Sigmoid colon (tissue), 7 donors: Measurements from ENCODE around the gene ROPN1L. TPM values are rescaled to one million over a fixed set of nuclear protein-coding genes. Genes with fewer than 3 reads are reported as not detected.

Source experiments
- DNase-seq: peaks from one replicate; pipeline ENCODE4 v3.0.0-alpha.2; 2019
- H3K27ac ChIP-seq, 4 donors: fragments of 200-600 bp; sonication (generic); one replicate each; pipeline ENCODE4 v1.5.1; 2016 to 2019; ENCODE audit warnings: mild to moderate bottlenecking in 1 of 4
- H3K27me3 ChIP-seq, 3 donors: fragments of 200-600 bp; sonication (generic); one replicate each; pipeline ENCODE4 v1.5.1; 2019; ENCODE audit warnings: mild to moderate bottlenecking in 1 of 3
- H3K36me3 ChIP-seq, 4 donors: fragments of 200-600 bp; sonication (generic); one replicate each; pipeline ENCODE4 v1.5.1; 2016 to 2019
- H3K4me1 ChIP-seq, 4 donors: fragments of 200-600 bp; sonication (generic); one replicate each; pipeline ENCODE4 v1.5.1; 2017 to 2019
- H3K4me3 ChIP-seq, 4 donors: fragments of 200-600 bp; sonication (generic); one replicate each; pipeline ENCODE4 v1.5.1; 2017 to 2019; ENCODE audit warnings: mild to moderate bottlenecking in 2 of 4, moderate library complexity in 1 of 4
- H3K9me3 ChIP-seq, 4 donors: fragments of 200-600 bp in 3 of 4; sonication (generic) in 3 of 4; one replicate each; pipeline versions ENCODE4 v1.5.1 to v1.6.1; 2013 to 2019
- CTCF ChIP-seq, 4 experiments: fragments of 450-650 bp in 3 of 4; fragments of 200-600 bp in 1 of 4; IDR thresholded peaks; one replicate each; pipeline ENCODE4 v1.5.1; 2016 to 2019; ENCODE audit warnings: antibody characterized with exemption in 4 of 4, mild to moderate bottlenecking in 3 of 4, moderate library complexity in 2 of 4
- EP300 ChIP-seq, 4 donors: sonication (generic); formaldehyde crosslinking; IDR thresholded peaks; one replicate each; pipeline ENCODE4 v1.6.1; 2017; ENCODE audit warnings: antibody characterized with exemption in 4 of 4
- POLR2A ChIP-seq, 2 donors: fragments of 450-650 bp; IDR thresholded peaks; one replicate each; pipeline ENCODE4 v1.6.1; 2016; ENCODE audit warnings: antibody characterized with exemption in 2 of 2, mild to moderate bottlenecking in 2 of 2, moderate library complexity in 2 of 2
- POLR2AphosphoS5 ChIP-seq, 4 donors: sonication (generic); formaldehyde crosslinking; IDR thresholded peaks; one replicate each; pipeline ENCODE4 v1.6.1; 2017; ENCODE audit warnings: antibody characterized with exemption in 4 of 4
- WGBS, 2 donors: extraction: QIAGEN DNeasy Blood & Tissue Kit; methylation state at CpG; one replicate each; pipeline ENCODE4 v1.1.7; 2013; 5-methylcytosine and 5-hydroxymethylcytosine counted together
- intact Hi-C: fragments of 100-400 bp; cut with DNase I; formaldehyde crosslinking; loops from one replicate; pipeline ENCODE4 v1.15.1; 2023
- polyA plus RNA-seq, 3 donors: library from polyadenylated mRNA; stranded (reverse); fragments of 200-250 nt; gene quantifications; one replicate each; pipeline ENCODE4 v1.2.3, GENCODE V29; 2013
- total RNA-seq, 4 donors: library from RNA; depleted of rRNA; stranded (reverse); fragments of >200 nt; gene quantifications; one replicate each; pipeline ENCODE4 v1.1.0, GENCODE V29; 2016
- donor health status: healthy with polysubstance abuse.
- donor health status: Bipolar disorder and iron deficiency.
- donor health status: healthy.

Gene ROPN1L
- total and polyA plus RNA-seq, 7 donors = 0.35 to 2.4 (median 1.3) TPM; not detected in 3

- H3K27ac ChIP-seq = no peak overlapping the region
- no peaks in the 10 kb centered on the region for H3K36me3 ChIP-seq
- no peak for TF ChIP-seq EP300 (IDR thresholded peaks at IDR 0.05)
- no peak for TF ChIP-seq POLR2AphosphoS5 (IDR thresholded peaks at IDR 0.05)
- no peak for TF ChIP-seq POLR2A (IDR thresholded peaks at IDR 0.05)
- TF ChIP-seq CTCF (IDR thresholded peaks at IDR 0.05) = no peak
- no peak overlapping the region for H3K4me3 ChIP-seq
- WGBS, 2 donors = 74 to 80% methylated on average over 5 of the region's 5 CpGs
- no peaks in the 10 kb centered on the region for H3K9me3 ChIP-seq
- H3K27me3 ChIP-seq = peaks cover 0 to 7% (median 0%) of the 10 kb centered on the region in 3 donors
- H3K4me1 ChIP-seq = no peaks in the 10 kb centered on the region
- DNase-seq = no peak
- intact Hi-C loops = no loop called here
Observed at GRCh38 chr5:10497554-10497953, 55.9 kb downstream of the ROPN1L start.

GRCh38 chr5:10498350-10498749 is 56.7 kb downstream of the ROPN1L start:
- no peaks in the 10 kb centered on the region for H3K9me3 ChIP-seq
- H3K27ac ChIP-seq = no peak overlapping the region
- no peaks in the 10 kb centered on the region for H3K36me3 ChIP-seq
- peaks cover 0 to 8% (median 0%) of the 10 kb centered on the region in 3 donors for H3K27me3 ChIP-seq
- H3K4me1 ChIP-seq = no peaks in the 10 kb centered on the region
- 76 to 79% methylated on average over 6 of the region's 6 CpGs for WGBS, 2 donors
- TF ChIP-seq CTCF (IDR thresholded peaks at IDR 0.05) (no peak), EP300 (IDR thresholded peaks at IDR 0.05) (no peak), POLR2A (IDR thresholded peaks at IDR 0.05) (no peak), POLR2AphosphoS5 (IDR thresholded peaks at IDR 0.05) (no peak)
- intact Hi-C loops = no loop called here
- no peak for DNase-seq
- H3K4me3 ChIP-seq = no peak overlapping the region

- WGBS, 2 donors = 87 to 92% methylated on average over 9 of the region's 9 CpGs
- peaks cover 0 to 8% (median 0%) of the 10 kb centered on the region in 3 donors for H3K27me3 ChIP-seq
Observed at GRCh38 chr5:10499066-10499465, 57.4 kb downstream of the ROPN1L start.

GRCh38 chr5:10499776-10500175 is 58.1 kb downstream of the ROPN1L start:
- H3K9me3 ChIP-seq = no peaks in the 10 kb centered on the region
- peaks cover 0 to 8% (median 0%) of the 10 kb centered on the region in 3 donors for H3K27me3 ChIP-seq
- intact Hi-C loops = no loop called here
- TF ChIP-seq POLR2A (IDR thresholded peaks at IDR 0.05) = no peak
- no peak for TF ChIP-seq POLR2AphosphoS5 (IDR thresholded peaks at IDR 0.05)
- TF ChIP-seq CTCF (IDR thresholded peaks at IDR 0.05) = no peak
- TF ChIP-seq EP300 (IDR thresholded peaks at IDR 0.05) = no peak
- H3K27ac ChIP-seq = no peak overlapping the region
- H3K4me1 ChIP-seq = no peaks in the 10 kb centered on the region
- DNase-seq = no peak
- no peak overlapping the region for H3K4me3 ChIP-seq
- 71 to 88% methylated on average over 2 of the region's 2 CpGs for WGBS, 2 donors
- no peaks in the 10 kb centered on the region for H3K36me3 ChIP-seq

More at GRCh38 chr5:10499066-10499465, 57.4 kb downstream of the ROPN1L start:
- TF ChIP-seq EP300 (IDR thresholded peaks at IDR 0.05) (no peak), POLR2AphosphoS5 (IDR thresholded peaks at IDR 0.05) (no peak), POLR2A (IDR thresholded peaks at IDR 0.05) (no peak), CTCF (IDR thresholded peaks at IDR 0.05) (no peak)
- Histone ChIP-seq H3K27ac (no peak overlapping the region), H3K36me3 (no peaks in the 10 kb centered on the region), H3K4me1 (no peaks in the 10 kb centered on the region), H3K9me3 (no peaks in the 10 kb centered on the region), H3K4me3 (no peak overlapping the region)
- intact Hi-C loops = no loop called here
- no peak for DNase-seq

GRCh38 chr5:10500669-10501068 is 59.0 kb downstream of the ROPN1L start:
- 89 to 91% methylated on average over 3 of the region's 3 CpGs for WGBS, 2 donors
- H3K36me3 ChIP-seq = no peaks in the 10 kb centered on the region
- no peaks in the 10 kb centered on the region for H3K4me1 ChIP-seq
- no peak for DNase-seq
- H3K9me3 ChIP-seq = no peaks in the 10 kb centered on the region
- intact Hi-C loops = no loop called here
- H3K27me3 ChIP-seq = peaks cover 0 to 8% (median 0%) of the 10 kb centered on the region in 3 donors
- H3K27ac ChIP-seq = no peak overlapping the region
- no peak overlapping the region for H3K4me3 ChIP-seq
- no peak for TF ChIP-seq EP300 (IDR thresholded peaks at IDR 0.05)
